Prostate gland (tissue), 2 donors: ENCODE results near the gene EEF2KMT. TPM values are rescaled to one million over a fixed set of nuclear protein-coding genes. Genes with fewer than 3 reads are reported as not detected.
"Not testable (repeated sequence)": the region's sequence is repeated elsewhere in the genome, so short reads cannot be mapped to it uniquely, and the experiment has no call there.

Experiments used
- DNase-seq: peaks from one replicate; pipeline ENCODE4 v3.0.0-alpha.2; 2019; ENCODE audit warnings: low spot score
- H3K27ac ChIP-seq, 2 donors: fragments of 200-600 bp; sonication (generic); 2 replicates each; pipeline ENCODE4 v1.5.1; 2017 to 2019
- H3K27me3 ChIP-seq: fragments of 200-600 bp; sonication (generic); replicated peaks from 2 replicates; pipeline ENCODE4 v1.5.1; 2019; ENCODE audit not compliant: insufficient read depth
- H3K36me3 ChIP-seq, 2 donors: fragments of 200-600 bp; sonication (generic); 1 replicate in 1 of 2; 2 replicates in 1 of 2; pipeline versions ENCODE4 v1.5.1 to v1.8.1; 2017 to 2019
- H3K4me1 ChIP-seq: fragments of 200-600 bp; sonication (generic); replicated peaks from 2 replicates; pipeline ENCODE4 v1.5.1; 2019
- H3K4me3 ChIP-seq, 2 donors: fragments of 200-600 bp; sonication (generic); 2 replicates each; pipeline ENCODE4 v1.5.1; 2017 to 2019
- H3K9me3 ChIP-seq: fragments of 200-600 bp; sonication (generic); 2 replicates; pipeline ENCODE4 v1.5.1; 2017
- CTCF ChIP-seq, 4 experiments: fragments of 200-600 bp in 2 of 4; fragments of 450-650 bp in 2 of 4; sonication (generic) in 2 of 4; IDR thresholded peaks; 1 replicate in 3 of 4; 2 replicates in 1 of 4; pipeline ENCODE4 v1.5.1; 2016 to 2019; ENCODE audit warnings: antibody characterized with exemption in 4 of 4, mild to moderate bottlenecking in 2 of 4, moderate library complexity in 2 of 4
- POLR2A ChIP-seq: fragments of 450-650 bp; IDR thresholded peaks from one replicate; pipeline ENCODE4 v1.6.1; 2016; ENCODE audit warnings: antibody characterized with exemption, mild to moderate bottlenecking
- POLR2AphosphoS5 ChIP-seq: sonication (generic); formaldehyde crosslinking; IDR thresholded peaks from one replicate; pipeline ENCODE4 v1.6.1; 2017; ENCODE audit warnings: antibody characterized with exemption
- WGBS: methylation state at CpG from one replicate; pipeline ENCODE4 v1.1.5; 2018; 5-methylcytosine and 5-hydroxymethylcytosine counted together
- intact Hi-C: fragments of 100-400 bp; cut with DNase I; formaldehyde crosslinking; loops from one replicate; pipeline ENCODE4 v1.14.2; 2022
- total RNA-seq, 2 donors: library from RNA; depleted of rRNA; stranded (reverse); fragments of >200 nt; gene quantifications; one replicate each; pipeline ENCODE4 v1.1.0, GENCODE V29; 2016

EEF2KMT gene
- total RNA-seq, 2 donors from 2014 or later = 10.1 to 10.8 TPM

DNA sequence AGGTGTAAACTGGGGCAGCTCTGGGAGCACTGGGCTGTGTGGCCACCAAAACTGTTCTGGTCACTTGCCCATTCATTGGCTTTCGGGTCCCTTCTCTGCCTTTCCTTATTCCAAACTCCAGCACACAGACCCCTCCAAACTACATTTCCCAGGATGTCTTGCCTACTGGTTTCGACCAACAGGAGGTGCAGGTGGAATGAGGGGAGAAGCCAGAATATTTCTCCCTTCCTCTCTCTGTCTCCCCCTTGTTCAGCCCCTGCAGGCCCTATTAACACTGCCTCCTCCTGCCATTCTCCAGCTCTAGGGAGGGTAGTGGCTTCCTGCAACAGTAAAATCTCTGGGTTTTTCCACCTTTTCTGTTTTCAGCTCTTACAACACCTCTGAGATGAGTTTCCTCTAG is 50.7 kb downstream of the EEF2KMT start:
- H3K36me3 ChIP-seq = no peaks in the 10 kb centered on the region
- WGBS = 83% methylated on average over 2 of the region's 2 CpGs
- intact Hi-C loops = no loop called here
- H3K27me3 ChIP-seq = no peaks in the 10 kb centered on the region
- DNase-seq = no peak
- no peaks in the 10 kb centered on the region for H3K9me3 ChIP-seq
- H3K27ac ChIP-seq = no peak overlapping the region
- H3K4me1 ChIP-seq = no peaks in the 10 kb centered on the region
- no peak for TF ChIP-seq POLR2A
- no peak for TF ChIP-seq CTCF (IDR thresholded peaks at IDR 0.05)
- no peak overlapping the region for H3K4me3 ChIP-seq

GRCh38 chr16:5045499-5046115 is 52.0 kb downstream of the EEF2KMT start:
- intact Hi-C loops = no loop called here
- WGBS = 93% methylated on average over 10 of the region's 10 CpGs

DNA sequence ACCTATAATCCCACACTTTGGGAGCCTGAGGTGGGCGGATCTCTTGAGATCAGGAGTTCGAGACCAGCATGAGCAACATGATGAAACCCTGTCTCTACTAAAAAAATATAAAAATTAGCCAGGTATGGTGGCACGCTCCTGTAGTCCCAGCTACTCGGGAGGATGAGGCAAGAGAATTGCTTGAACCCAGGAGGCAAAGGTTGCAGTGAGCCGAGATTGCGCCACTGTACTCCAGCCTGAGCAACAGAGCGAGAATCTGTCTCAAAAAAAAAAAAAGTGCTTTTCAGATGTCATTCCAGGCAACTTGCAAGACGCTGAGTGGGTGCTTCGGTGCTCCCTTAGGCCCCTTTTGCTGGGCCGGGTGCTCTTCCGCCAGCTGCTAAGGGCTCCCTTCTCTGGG is 53.0 kb downstream of the EEF2KMT start:
- H3K4me1 ChIP-seq, intact Hi-C loops, H3K4me3 ChIP-seq, H3K27me3 ChIP-seq, DNase-seq, H3K27ac ChIP-seq, H3K9me3 ChIP-seq, H3K36me3 ChIP-seq: not testable (repeated sequence)
- WGBS = 94% methylated on average over 11 of the region's 11 CpGs

More at GRCh38 chr16:5045499-5046115, 52.0 kb downstream of the EEF2KMT start:
- Histone ChIP-seq H3K27me3 (no peaks in the 10 kb centered on the region), H3K9me3 (no peaks in the 10 kb centered on the region), H3K27ac (no peak overlapping the region), H3K36me3 (no peaks in the 10 kb centered on the region), H3K4me3 (no peak overlapping the region), H3K4me1 (no peaks in the 10 kb centered on the region)
- no peak for TF ChIP-seq POLR2A
- no peak for TF ChIP-seq CTCF (IDR thresholded peaks at IDR 0.05)
- TF ChIP-seq POLR2AphosphoS5 = no peak
- DNase-seq = no peak

DNA sequence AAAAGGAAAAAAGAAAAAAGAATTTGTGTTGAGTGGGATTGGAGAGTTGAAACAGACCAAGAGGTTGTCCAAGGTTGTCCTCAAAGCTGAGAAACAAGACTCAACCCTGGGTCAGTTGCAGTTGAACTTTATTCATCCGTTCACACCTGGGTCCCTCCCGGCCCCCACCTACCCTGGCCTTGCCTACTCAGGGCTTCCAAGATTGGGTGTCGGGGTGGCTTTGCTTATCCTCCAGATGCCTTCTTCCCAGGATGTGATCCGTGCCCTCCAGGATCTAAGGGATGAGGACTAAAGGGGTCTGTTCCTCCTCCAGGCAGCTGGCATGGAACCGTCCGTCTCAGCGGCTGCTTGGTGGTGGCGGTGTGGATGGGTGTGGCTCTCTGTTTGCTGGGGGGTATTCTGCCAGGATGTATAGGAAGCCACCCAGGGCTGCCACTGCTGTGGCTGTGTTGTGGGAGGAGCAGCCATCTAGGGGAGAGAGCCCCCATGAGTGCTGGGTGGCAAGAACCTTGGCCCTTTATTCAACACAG is 53.5 kb downstream of the EEF2KMT start:
- Histone ChIP-seq H3K36me3 (no peaks in the 10 kb centered on the region), H3K9me3 (no peaks in the 10 kb centered on the region), H3K4me1 (no peaks in the 10 kb centered on the region), H3K27ac (no peak overlapping the region), H3K27me3 (no peaks in the 10 kb centered on the region), H3K4me3 (no peak overlapping the region)
- intact Hi-C loops = no loop called here
- DNase-seq = no peak
- TF ChIP-seq POLR2AphosphoS5 (no peak), POLR2A (no peak)
- WGBS = 92% methylated on average over 8 of the region's 8 CpGs

DNA sequence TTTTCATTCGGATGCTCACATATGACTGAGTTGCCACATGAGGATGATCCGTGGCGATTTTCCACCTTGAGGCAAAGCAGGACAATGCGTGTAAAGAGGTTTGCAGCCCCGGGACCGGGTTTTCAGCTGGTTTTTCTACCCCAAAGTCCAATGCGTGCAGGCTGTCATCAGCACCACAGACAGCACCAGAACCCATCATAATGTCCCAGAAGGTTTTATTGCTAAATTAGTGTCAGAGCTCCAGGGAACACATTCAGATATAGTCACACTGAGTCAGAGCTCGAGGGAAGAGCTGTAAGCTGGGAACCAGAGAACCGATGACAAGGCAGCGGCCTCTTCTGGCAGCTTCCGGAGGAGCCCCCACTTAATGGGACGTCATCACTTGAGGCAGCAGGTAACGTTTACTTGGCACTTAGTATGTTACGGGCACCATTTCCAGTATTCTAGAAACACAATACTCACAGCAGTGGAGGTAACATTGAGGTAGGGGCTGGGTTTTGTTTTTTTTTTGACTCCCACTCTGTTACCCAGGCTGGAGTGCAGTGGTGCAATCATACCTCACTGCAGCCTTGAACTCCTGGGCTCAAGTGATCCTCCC is 54.9 kb downstream of the EEF2KMT start:
- TF ChIP-seq CTCF (IDR thresholded peaks at IDR 0.05) (no peak), POLR2A (no peak), POLR2AphosphoS5 (no peak)
- Histone ChIP-seq H3K4me3 (no peak overlapping the region), H3K27me3 (no peaks in the 10 kb centered on the region), H3K27ac (no peak overlapping the region), H3K4me1 (no peaks in the 10 kb centered on the region), H3K36me3 (no peaks in the 10 kb centered on the region), H3K9me3 (no peaks in the 10 kb centered on the region)
- no peak for DNase-seq
- 67% methylated on average over 14 of the region's 14 CpGs for WGBS
- intact Hi-C loops = no loop called here
